Bronchial smooth muscle cell (primary cell): ENCODE measurements around the gene RXFP3. TPM values are rescaled to one million over a fixed set of nuclear protein-coding genes. Genes with fewer than 3 reads are reported as not detected.

Experiments
- total RNA-seq: library from RNA; depleted of rRNA; stranded (reverse); fragments of >200 nt; gene quantifications from 2 replicates; pipeline ENCODE4 v1.2.1, GENCODE V29; 2014

The RXFP3 gene, protein sequence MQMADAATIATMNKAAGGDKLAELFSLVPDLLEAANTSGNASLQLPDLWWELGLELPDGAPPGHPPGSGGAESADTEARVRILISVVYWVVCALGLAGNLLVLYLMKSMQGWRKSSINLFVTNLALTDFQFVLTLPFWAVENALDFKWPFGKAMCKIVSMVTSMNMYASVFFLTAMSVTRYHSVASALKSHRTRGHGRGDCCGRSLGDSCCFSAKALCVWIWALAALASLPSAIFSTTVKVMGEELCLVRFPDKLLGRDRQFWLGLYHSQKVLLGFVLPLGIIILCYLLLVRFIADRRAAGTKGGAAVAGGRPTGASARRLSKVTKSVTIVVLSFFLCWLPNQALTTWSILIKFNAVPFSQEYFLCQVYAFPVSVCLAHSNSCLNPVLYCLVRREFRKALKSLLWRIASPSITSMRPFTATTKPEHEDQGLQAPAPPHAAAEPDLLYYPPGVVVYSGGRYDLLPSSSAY
- not detected in 2 replicates for total RNA-seq

DNA sequence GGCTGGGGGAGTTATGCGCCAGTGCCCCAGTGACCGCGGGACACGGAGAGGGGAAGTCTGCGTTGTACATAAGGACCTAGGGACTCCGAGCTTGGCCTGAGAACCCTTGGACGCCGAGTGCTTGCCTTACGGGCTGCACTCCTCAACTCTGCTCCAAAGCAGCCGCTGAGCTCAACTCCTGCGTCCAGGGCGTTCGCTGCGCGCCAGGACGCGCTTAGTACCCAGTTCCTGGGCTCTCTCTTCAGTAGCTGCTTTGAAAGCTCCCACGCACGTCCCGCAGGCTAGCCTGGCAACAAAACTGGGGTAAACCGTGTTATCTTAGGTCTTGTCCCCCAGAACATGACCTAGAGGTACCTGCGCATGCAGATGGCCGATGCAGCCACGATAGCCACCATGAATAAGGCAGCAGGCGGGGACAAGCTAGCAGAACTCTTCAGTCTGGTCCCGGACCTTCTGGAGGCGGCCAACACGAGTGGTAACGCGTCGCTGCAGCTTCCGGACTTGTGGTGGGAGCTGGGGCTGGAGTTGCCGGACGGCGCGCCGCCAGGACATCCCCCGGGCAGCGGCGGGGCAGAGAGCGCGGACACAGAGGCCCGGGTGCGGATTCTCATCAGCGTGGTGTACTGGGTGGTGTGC lies at the start of gene RXFP3:
Gene RXFP3 (plus strand): TSS at position 6 of the 636 bp plus-strand sequence. CDS start 355 bp downstream, at position 361.

DNA sequence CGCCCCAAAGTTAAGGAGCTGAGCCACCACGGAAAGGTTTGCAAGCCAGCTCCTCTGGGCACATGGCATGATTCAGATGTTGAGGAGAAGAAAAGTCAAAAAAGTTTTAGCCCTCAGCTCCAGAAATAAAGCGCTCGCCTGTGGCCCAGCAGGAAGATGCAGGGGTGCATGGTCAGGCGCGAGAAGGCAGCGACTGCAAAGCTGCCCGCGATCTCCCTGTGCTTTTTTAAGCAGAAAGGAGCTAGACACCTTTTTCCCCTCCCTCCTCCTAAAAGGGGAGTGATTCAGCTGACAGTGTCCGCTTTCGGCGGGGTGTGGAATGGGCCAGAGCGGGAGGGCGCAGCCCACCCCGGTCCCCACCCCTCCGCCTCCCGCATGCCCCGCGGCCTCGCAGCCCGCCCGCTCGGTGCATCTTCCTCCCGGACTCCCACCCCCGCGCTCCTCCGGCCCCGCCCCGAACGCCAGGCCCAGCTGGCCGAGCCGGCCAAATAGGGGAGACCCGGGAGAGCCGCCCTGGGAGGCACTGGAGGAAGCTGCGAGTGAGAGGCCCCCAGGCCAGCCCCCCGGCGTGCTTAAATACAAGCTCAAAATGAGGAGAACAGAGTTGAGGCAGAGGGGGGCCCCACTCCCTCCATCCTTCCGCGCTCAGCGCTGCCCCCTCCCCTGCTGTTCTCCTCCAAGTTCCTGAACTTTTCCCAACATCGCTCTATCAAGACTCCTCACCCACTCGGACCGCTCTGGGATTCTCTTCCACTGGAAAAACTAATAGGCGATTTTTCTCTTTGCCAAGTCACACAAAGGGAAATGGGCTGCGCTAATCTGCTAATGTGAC lies 44.2 kb upstream of the RXFP3 start, which contains the start of gene ADAMTS12:
Gene ADAMTS12 (minus strand): TSS at position 203 of the 832 bp plus-strand sequence. CDS start 134 bp downstream, at position 69.

DNA sequence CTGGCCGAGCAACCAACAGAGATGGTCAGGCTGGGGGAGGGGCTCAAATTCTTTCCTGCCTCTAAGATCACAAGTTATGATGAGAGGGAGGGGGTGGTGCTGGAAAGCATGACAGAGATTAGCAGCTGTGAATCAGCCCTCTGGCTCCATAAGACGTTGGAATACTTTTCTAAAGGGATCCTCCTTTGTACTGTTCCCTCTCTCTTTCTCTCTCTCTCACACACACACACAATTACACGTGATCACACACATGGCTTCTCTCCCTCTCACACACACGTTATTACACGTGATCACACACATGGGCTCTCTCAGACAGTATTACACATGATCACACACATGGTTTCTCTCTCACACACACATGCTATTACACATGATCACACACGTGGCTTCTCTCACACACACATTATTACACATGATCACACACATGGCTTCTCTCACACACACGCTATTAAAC lies 48.5 kb downstream of the RXFP3 start, which contains the start of gene SLC45A2:
Gene SLC45A2 (minus strand): TSS at position 23 of the 454 bp plus-strand sequence. CDS start 110 bp downstream, outside the sequence.

Other genes with a start within 250 kb of the RXFP3 start
- 4.3 and 9.8 TPM in 2 replicates for gene ADAMTS12, start 44.4 kb upstream of the RXFP3 start, total RNA-seq
- gene SLC45A2, start 48.3 kb downstream of the RXFP3 start, total RNA-seq, result under 0.01 TPM in 1 of 2 replicates, not detected in the other
- 7.7 and 9.3 TPM in 2 replicates for gene AMACR, start 71.7 kb downstream of the RXFP3 start, total RNA-seq
- 1.1 and 1.3 TPM in 2 replicates for gene C1QTNF3, start 106.8 kb downstream of the RXFP3 start, total RNA-seq